IgD-negative memory B cell (primary cell): Measurements from ENCODE around the gene NUTM2G. TPM values are rescaled to one million over a fixed set of nuclear protein-coding genes. Genes with fewer than 3 reads are reported as not detected.

Source experiments
- polyA plus RNA-seq: library from polyadenylated mRNA; unstranded; fragments of 300-500 nt; fragmentation: Illumina TruSeq; gene quantifications from one replicate; pipeline ENCODE4 v1.2.3, GENCODE V29; 2021

The NUTM2G gene
- polyA plus RNA-seq, 1 donor from 2014 or later: 0.19 TPM

Other genes with a start within 250 kb of the NUTM2G start
- 5.4 TPM for gene ZNF510, start 150.8 kb upstream of the NUTM2G start, polyA plus RNA-seq
- 1.8 TPM for gene ZNF782, start 74.3 kb upstream of the NUTM2G start, polyA plus RNA-seq
- gene CTSV, start 110.3 kb downstream of the NUTM2G start, polyA plus RNA-seq: not detected